Esophagus muscularis mucosa (tissue), 3 donors: ENCODE data around the gene ANTXR1.

Experiments
- CTCF ChIP-seq, 3 experiments: fragments of 200-600 bp in 2 of 3; fragments of 450-650 bp in 1 of 3; sonication (generic) in 2 of 3; IDR thresholded peaks; one replicate each; pipeline ENCODE4 v1.5.1; 2017 to 2019; ENCODE audit warnings: antibody characterized with exemption in 3 of 3, mild to moderate bottlenecking in 2 of 3, moderate library complexity in 1 of 3
- POLR2A ChIP-seq: fragments of 450-650 bp; IDR thresholded peaks from one replicate; pipeline ENCODE4 v1.6.1; 2017; ENCODE audit warnings: antibody characterized with exemption, moderate library complexity, mild to moderate bottlenecking, low read depth
- POLR2AphosphoS5 ChIP-seq, 2 donors: sonication (generic); formaldehyde crosslinking; IDR thresholded peaks; one replicate each; pipeline ENCODE4 v1.6.1; 2017; ENCODE audit warnings: antibody characterized with exemption in 2 of 2

GRCh38 chr2:69269330-69269729 is 256.4 kb downstream of the ANTXR1 start:
- no peak for TF ChIP-seq POLR2A
- TF ChIP-seq CTCF (IDR thresholded peaks at IDR 0.05), result no peak
- no peak for TF ChIP-seq POLR2AphosphoS5 (IDR thresholded peaks at IDR 0.05)
